ENCODE data around the gene ARF5. TPM values are rescaled to one million over a fixed set of nuclear protein-coding genes. Genes with fewer than 3 reads are reported as not detected.
"Not testable (repeated sequence)": the region's sequence is repeated elsewhere in the genome, so short reads cannot be mapped to it uniquely, and the experiment has no call there.

ARF5 gene
- 150 TPM for polyA plus RNA-seq (2013, experiment 1 of 2)
- polyA plus RNA-seq (2013, experiment 2 of 2), result 156 TPM

DNA sequence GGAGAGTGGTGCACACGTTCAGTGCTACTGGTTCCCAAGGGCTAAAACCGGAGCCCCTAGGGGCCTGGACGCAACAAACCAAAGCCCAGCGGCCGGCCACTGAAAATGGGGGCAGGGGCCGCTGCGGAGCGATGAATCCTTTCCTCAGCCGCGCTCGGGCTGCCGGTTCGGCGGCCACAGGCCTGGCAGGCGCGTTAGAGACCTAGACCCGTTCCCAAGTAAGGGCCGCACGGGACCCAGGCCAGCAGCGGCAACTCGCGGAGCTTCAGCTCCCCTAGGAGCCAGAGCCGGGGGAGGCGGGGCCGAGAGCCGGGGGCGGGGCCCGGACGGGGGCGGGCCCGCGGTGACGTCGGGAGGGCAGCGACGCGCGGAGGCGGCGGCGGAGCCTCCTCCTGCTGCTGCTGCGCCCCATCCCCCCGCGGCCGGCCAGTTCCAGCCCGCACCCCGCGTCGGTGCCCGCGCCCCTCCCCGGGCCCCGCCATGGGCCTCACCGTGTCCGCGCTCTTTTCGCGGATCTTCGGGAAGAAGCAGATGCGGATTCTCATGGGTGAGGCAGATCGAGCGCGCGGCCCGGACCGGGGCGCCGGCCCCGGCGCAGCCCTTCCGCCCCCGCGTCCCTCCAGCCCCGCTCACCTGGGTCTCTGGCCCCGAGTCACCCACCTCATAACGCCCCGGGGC is at the start of gene ARF5:
TSS of gene ARF5 (plus strand) at position 393 of the 678 bp plus-strand sequence. CDS start at position 481, 88 bp downstream.
- Histone ChIP-seq H3K4me1 (ENCODE audit: insufficient read depth, low read length) (peaks cover 10% of the 10 kb centered on the region; the same call in 1 of the 2 replicates), H3K9me3 (ENCODE audit: insufficient read depth, low read depth, low read length) (no peaks in the 10 kb centered on the region; the same call in 1 of the 2 replicates), H3K9ac (ENCODE audit: low read depth, low read length) (peak within 1 kb of the TSS; percentile 81), H3K27me3 (ENCODE audit: insufficient read depth, low read length) (peaks cover 25% of the 10 kb centered on the region), H3K27ac (ENCODE audit: low read depth, low read length) (peak within 1 kb of the TSS; percentile 77), H3K36me3 (ENCODE audit: insufficient read depth, low read length) (peaks cover 34% of the 10 kb centered on the region), H3K4me3 (ENCODE audit: low read length) (peak within 1 kb of the TSS; percentile 73)
- 1% methylated on average over 77 of the region's 77 CpGs for WGBS

DNA sequence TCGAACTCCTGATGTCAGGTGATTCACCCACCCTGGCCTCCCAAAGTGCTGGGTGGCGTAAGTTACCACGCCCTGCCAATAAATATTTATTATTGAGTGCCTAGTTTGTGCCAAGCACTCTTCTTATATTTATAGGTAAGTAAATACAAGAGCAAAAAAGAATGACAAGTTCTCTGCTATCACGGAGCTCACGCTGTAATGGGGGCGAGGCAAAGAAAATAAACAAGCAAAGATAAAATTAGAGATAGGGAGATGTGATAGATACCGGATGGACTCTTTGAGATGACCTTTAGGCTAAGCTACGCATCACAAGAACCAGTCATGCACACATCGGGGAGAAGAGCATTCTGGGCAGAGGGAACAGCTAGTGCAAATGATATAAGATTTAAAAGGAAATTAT is 49.1 kb upstream of the ARF5 start:
- H3K27me3 ChIP-seq (ENCODE audit: insufficient read depth, low read length), result peaks cover 40% of the 10 kb centered on the region
- no peak overlapping the region for H3K27ac ChIP-seq (ENCODE audit: low read depth, low read length)
- H3K4me3 ChIP-seq (ENCODE audit: low read length), result no peak overlapping the region
- no peaks in the 10 kb centered on the region for H3K36me3 ChIP-seq (ENCODE audit: insufficient read depth, low read length)
- peaks cover 22% of the 10 kb centered on the region for H3K4me1 ChIP-seq (ENCODE audit: insufficient read depth, low read length)
- no peak overlapping the region for H3K9ac ChIP-seq (ENCODE audit: low read depth, low read length)
- no peaks in the 10 kb centered on the region for H3K9me3 ChIP-seq (ENCODE audit: insufficient read depth, low read depth, low read length)
- WGBS, result 96% methylated on average over 9 of the region's 9 CpGs

DNA sequence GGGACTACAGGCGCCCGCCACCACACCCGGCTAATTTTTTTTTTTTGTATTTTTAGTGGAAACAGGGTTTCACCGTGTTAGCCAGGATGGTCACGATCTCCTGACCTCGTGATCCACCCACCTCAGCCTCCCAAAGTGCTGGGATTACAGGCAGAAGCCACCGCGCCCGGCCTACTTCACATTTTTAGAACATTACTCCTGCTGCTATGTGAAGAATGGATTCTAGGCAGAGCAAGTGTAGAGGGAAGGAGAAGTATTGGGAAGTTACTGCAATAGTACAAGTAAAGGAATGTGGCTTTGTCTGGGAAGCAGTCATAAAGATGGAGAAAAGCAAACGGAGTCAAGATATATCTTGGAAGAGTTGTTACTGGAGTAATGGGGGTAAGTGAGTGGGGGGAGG is 47.8 kb upstream of the ARF5 start:
- Histone ChIP-seq H3K27me3 (ENCODE audit: insufficient read depth, low read length) (peaks cover 30% of the 10 kb centered on the region), H3K4me1 (ENCODE audit: insufficient read depth, low read length) (peaks cover 19% of the 10 kb centered on the region)
- not testable (repeated sequence) for H3K27ac ChIP-seq (ENCODE audit: low read depth, low read length); H3K9me3 ChIP-seq (ENCODE audit: insufficient read depth, low read depth, low read length); H3K36me3 ChIP-seq (ENCODE audit: insufficient read depth, low read length); H3K4me3 ChIP-seq (ENCODE audit: low read length); H3K9ac ChIP-seq (ENCODE audit: low read depth, low read length)
- 96% methylated on average over 8 of the region's 10 CpGs for WGBS

DNA sequence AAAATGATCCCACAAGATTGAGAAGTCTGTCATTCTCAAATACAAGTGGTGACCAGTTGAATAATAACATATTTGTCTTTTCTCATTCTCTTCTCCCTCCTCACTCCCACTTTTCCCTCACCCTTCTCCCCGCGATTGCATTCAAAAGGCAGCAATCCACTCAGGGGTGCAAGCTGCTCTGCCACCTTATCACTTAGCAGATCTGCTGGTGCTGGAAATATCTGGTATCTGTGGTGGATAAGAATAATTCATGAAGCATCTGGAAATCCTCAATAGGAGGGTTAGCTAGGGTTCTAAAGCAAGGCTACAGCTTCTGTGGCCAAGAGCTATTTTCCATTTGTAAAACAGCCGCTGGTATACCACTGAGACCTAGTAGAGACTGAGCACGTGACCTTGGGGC is 46.7 kb upstream of the ARF5 start:
- peaks cover 8% of the 10 kb centered on the region for H3K9me3 ChIP-seq (ENCODE audit: insufficient read depth, low read depth, low read length)
- peaks cover 19% of the 10 kb centered on the region for H3K27me3 ChIP-seq (ENCODE audit: insufficient read depth, low read length)
- H3K4me3 ChIP-seq (ENCODE audit: low read length), result no peak overlapping the region
- WGBS, result 85% methylated on average over 4 of the region's 4 CpGs
- H3K9ac ChIP-seq (ENCODE audit: low read depth, low read length), result no peak overlapping the region
- peaks cover 8% of the 10 kb centered on the region for H3K4me1 ChIP-seq (ENCODE audit: insufficient read depth, low read length)
- no peak overlapping the region for H3K27ac ChIP-seq (ENCODE audit: low read depth, low read length)
- no peaks in the 10 kb centered on the region for H3K36me3 ChIP-seq (ENCODE audit: insufficient read depth, low read length)

DNA sequence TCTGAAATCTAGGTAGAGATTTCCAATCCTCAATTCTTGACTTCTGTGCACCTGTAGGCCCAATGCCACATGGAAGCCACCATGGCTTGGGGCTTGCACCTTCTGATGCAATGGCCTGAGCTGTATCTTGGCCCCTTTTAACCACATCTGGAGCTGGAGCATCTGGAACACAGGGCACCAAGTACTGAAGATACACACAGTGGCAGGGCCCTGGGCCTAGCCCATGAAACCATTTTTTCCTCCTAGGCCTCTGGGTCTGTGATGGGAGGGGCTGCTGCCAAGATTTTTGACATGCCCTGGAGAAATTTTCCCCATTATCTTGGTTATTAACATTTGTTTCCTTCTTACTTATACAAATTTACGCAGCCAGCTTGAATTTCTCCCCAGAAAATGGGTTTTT is 41.9 kb upstream of the ARF5 start:
- Histone ChIP-seq H3K4me1 (ENCODE audit: insufficient read depth, low read length) (no peaks in the 10 kb centered on the region), H3K9ac (ENCODE audit: low read depth, low read length) (no peak overlapping the region), H3K9me3 (ENCODE audit: insufficient read depth, low read depth, low read length) (peaks cover 17% of the 10 kb centered on the region), H3K27me3 (ENCODE audit: insufficient read depth, low read length) (no peaks in the 10 kb centered on the region), H3K4me3 (ENCODE audit: low read length) (no peak overlapping the region), H3K27ac (ENCODE audit: low read depth, low read length) (no peak overlapping the region), H3K36me3 (ENCODE audit: insufficient read depth, low read length) (no peaks in the 10 kb centered on the region)
- 93% methylated on average over 1 of the region's 1 CpG for WGBS

DNA sequence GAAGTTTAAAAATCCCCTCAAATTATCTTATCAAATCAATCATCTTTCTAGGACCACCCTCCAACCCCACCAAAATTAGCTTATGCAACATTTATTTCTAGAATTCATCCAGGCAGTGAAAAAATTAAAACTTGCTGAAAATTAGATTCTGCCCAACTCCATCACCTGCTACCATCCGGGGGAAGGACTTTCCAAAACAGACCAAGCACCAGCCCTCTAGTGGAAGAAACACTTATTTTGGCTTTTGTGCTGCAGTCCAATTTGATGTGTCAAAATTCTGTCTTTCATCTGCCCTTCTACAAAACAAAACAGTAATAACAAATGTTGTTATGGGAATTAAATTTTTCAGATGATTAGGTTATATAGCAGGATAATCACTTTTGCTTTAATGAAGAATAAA is 38.0 kb upstream of the ARF5 start:
- H3K4me3 ChIP-seq (ENCODE audit: low read length), result no peak overlapping the region
- H3K4me1 ChIP-seq (ENCODE audit: insufficient read depth, low read length), result no peaks in the 10 kb centered on the region
- H3K36me3 ChIP-seq (ENCODE audit: insufficient read depth, low read length), result no peaks in the 10 kb centered on the region
- no peaks in the 10 kb centered on the region for H3K27me3 ChIP-seq (ENCODE audit: insufficient read depth, low read length)
- H3K27ac ChIP-seq (ENCODE audit: low read depth, low read length), result no peak overlapping the region
- WGBS, result 54% methylated on average over 1 of the region's 1 CpG
- H3K9ac ChIP-seq (ENCODE audit: low read depth, low read length), result no peak overlapping the region
- H3K9me3 ChIP-seq (ENCODE audit: insufficient read depth, low read depth, low read length), result peaks cover 17% of the 10 kb centered on the region

DNA sequence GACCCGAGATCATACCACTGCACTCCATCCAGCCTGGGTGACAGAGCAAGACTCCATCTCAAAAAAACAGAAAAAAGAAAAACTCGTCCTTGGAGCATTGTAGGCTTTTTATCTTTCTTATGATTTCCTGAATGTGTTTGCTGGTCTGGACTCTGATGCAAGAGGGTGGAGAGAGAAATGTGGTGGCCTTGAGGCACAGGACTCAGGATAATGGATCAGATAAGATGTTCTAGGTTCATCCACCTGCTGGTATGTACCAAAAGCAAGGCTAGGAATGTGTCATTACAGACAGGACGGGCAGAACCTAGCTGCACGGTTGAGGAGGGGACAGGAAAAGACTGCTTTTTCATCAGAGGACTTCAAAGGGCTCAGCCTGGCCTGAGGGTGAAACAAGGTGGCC is 36.3 kb upstream of the ARF5 start:
- Histone ChIP-seq H3K4me1 (ENCODE audit: insufficient read depth, low read length) (no peaks in the 10 kb centered on the region), H3K4me3 (ENCODE audit: low read length) (no peak overlapping the region), H3K9me3 (ENCODE audit: insufficient read depth, low read depth, low read length) (peaks cover 5% of the 10 kb centered on the region), H3K9ac (ENCODE audit: low read depth, low read length) (no peak overlapping the region), H3K27ac (ENCODE audit: low read depth, low read length) (no peak overlapping the region), H3K36me3 (ENCODE audit: insufficient read depth, low read length) (no peaks in the 10 kb centered on the region), H3K27me3 (ENCODE audit: insufficient read depth, low read length) (no peaks in the 10 kb centered on the region)
- 84% methylated on average over 4 of the region's 4 CpGs for WGBS

DNA sequence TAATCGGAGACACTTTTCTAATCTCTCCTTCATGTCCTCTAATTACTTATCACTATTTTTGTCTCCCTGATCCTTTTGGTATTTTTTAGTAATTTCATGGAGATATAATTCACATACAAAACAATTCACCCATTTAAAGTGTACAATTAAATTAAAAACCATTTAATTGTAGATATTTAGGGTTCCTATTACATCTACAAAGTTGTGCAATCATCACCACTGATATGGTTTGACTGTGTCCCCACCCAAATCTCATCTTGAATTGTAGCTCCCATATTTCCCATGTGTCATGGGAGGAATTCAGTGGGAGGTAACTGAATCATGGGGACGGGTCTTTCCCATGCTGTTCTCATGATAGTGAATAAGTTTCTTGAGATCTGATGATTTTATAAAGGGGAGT is 31.8 kb upstream of the ARF5 start:
- no peaks in the 10 kb centered on the region for H3K4me1 ChIP-seq (ENCODE audit: insufficient read depth, low read length)
- WGBS, result 86% methylated on average over 2 of the region's 2 CpGs
- no peak overlapping the region for H3K9ac ChIP-seq (ENCODE audit: low read depth, low read length)
- H3K9me3 ChIP-seq (ENCODE audit: insufficient read depth, low read depth, low read length), result no peaks in the 10 kb centered on the region
- no peak overlapping the region for H3K4me3 ChIP-seq (ENCODE audit: low read length)
- H3K27me3 ChIP-seq (ENCODE audit: insufficient read depth, low read length), result peaks cover 3% of the 10 kb centered on the region; the same call in 1 of the 2 replicates
- no peaks in the 10 kb centered on the region for H3K36me3 ChIP-seq (ENCODE audit: insufficient read depth, low read length)
- H3K27ac ChIP-seq (ENCODE audit: low read depth, low read length), result no peak overlapping the region

DNA sequence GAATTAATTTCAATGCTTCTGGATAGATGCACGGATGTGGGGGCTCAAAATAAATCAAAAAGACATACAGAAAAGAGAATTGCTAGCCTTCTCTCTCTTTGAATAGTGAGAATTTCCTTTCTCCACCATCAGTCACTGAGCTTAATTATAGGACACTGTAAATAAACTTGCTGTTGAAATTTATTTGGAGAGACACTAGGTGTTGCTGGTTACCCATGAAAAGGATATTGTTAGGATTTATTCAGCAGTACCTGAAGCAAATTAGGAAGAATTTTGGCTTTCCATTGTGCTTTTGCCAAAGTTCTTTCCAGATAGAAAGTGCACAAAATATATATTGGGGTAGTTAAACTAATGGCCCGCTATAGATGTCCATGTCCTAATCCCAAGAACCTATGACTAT is 30.4 kb upstream of the ARF5 start:
- H3K27ac ChIP-seq (ENCODE audit: low read depth, low read length), result no peak overlapping the region
- no peak overlapping the region for H3K4me3 ChIP-seq (ENCODE audit: low read length)
- peaks cover 3% of the 10 kb centered on the region; the same call in 1 of the 2 replicates for H3K27me3 ChIP-seq (ENCODE audit: insufficient read depth, low read length)
- WGBS, result 95% methylated on average over 1 of the region's 2 CpGs
- H3K4me1 ChIP-seq (ENCODE audit: insufficient read depth, low read length), result no peaks in the 10 kb centered on the region
- H3K36me3 ChIP-seq (ENCODE audit: insufficient read depth, low read length), result no peaks in the 10 kb centered on the region
- no peak overlapping the region for H3K9ac ChIP-seq (ENCODE audit: low read depth, low read length)
- H3K9me3 ChIP-seq (ENCODE audit: insufficient read depth, low read depth, low read length), result no peaks in the 10 kb centered on the region

DNA sequence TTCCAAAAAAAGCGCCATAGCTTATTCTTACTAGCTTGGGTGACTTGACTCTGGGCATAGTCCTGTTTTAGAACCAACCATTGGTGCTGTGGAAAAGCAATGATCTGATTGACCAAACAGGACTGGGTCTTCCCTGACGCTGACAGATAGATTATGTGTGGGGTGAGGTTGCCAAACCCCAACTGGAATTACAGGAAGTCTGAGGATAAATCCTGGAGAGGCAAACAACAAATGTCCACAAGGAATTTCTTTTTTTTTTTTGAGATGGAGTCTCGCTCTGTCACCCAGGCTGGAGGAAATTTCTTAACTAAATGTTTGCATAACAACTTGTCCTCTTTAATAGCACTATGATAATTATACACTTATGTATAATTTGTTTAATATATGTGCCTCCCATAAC is 22.0 kb upstream of the ARF5 start:
- WGBS, result 92% methylated on average over 2 of the region's 3 CpGs
- Histone ChIP-seq H3K4me1 (ENCODE audit: insufficient read depth, low read length) (no peaks in the 10 kb centered on the region), H3K36me3 (ENCODE audit: insufficient read depth, low read length) (no peaks in the 10 kb centered on the region), H3K9me3 (ENCODE audit: insufficient read depth, low read depth, low read length) (no peaks in the 10 kb centered on the region), H3K9ac (ENCODE audit: low read depth, low read length) (no peak overlapping the region), H3K27me3 (ENCODE audit: insufficient read depth, low read length) (no peaks in the 10 kb centered on the region), H3K4me3 (ENCODE audit: low read length) (no peak overlapping the region), H3K27ac (ENCODE audit: low read depth, low read length) (no peak overlapping the region)

DNA sequence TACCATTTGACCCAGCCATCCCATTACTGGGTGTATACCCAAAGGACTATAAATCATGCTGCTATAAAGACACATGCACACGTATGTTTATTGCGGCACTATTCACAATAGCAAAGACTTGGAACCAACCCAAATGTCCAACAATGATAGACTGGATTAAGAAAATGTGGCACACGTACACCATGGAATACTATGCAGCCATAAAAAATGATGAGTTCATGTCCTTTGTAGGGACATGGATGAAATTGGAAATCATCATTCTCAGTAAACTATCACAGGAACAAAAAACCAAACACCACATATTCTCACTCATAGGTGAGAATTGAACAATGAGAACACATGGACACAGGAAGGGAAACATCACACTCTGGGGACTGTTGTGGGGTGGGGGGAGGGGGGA is 20.2 kb upstream of the ARF5 start:
- not testable (repeated sequence) for H3K9me3 ChIP-seq (ENCODE audit: insufficient read depth, low read depth, low read length); H3K4me1 ChIP-seq (ENCODE audit: insufficient read depth, low read length); H3K27ac ChIP-seq (ENCODE audit: low read depth, low read length); H3K36me3 ChIP-seq (ENCODE audit: insufficient read depth, low read length); H3K9ac ChIP-seq (ENCODE audit: low read depth, low read length); H3K27me3 ChIP-seq (ENCODE audit: insufficient read depth, low read length); H3K4me3 ChIP-seq (ENCODE audit: low read length)
- no CpG with 5 or more reads among the region's 3 CpGs for WGBS

All from HUES64 (cell line).